ENCODE results near the gene NIPSNAP2. TPM values are rescaled to one million over a fixed set of nuclear protein-coding genes. Genes with fewer than 3 reads are reported as not detected.

NIPSNAP2 gene
- total and polyA plus RNA-seq, 2 of the 13 experiments (the other 11 are each of a cell fraction or from before 2014, with no cell fraction given) = 40.3 to 61.5 TPM

DNA sequence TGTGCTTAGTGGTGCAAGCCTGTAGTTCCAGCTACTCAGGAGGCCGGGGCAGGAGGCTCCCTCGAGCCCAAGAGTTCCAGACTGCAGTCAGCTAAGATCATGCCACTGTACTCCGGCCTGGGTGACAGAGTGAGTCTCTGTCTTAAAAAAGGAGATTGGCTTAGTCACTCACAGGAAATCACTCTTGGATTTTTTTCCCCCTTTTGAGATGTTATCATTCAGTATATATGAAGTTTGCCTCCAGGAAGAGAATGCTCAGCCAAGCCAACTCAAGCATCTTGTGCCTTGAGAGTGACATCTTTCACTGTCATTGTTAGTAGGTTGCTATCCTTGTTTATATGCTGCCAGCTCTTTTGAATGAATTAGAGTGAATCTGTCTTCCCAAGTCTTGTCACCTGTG is 28.0 kb downstream of the NIPSNAP2 start:
- ATAC-seq (no peak), DNase-seq (ENCODE audit: low spot score) (no peak), FAIRE-seq (no peak)
- intact Hi-C loops (cut with micrococcal nuclease; ENCODE audit: unreplicated experiment) (no loop called here), in situ Hi-C loops (cut with HindIII; ENCODE audit: extremely low pct_ligation_motif_present, low pct_unique_long_range_greater_than_20kb) (no loop called here)
- H3K4me2 ChIP-seq (ENCODE audit: low read depth, low read length) = no peak overlapping the region
- no TSS peak for BruUV-seq (replicated peaks)
- H3K27ac ChIP-seq (ENCODE audit: extremely low read length, insufficient read depth, low read length) = no peak overlapping the region
- H2AFZ ChIP-seq (ENCODE audit: low read length) = no peak overlapping the region
- peaks cover 14% of the 10 kb centered on the region for H3K4me1 ChIP-seq (ENCODE audit: insufficient read depth, low read length)
- H3K9me3 ChIP-seq (ENCODE audit: low read length) = no peaks in the 10 kb centered on the region
- ChIA-PET CTCF (ENCODE audit: low intra/inter-chr PET ratio, low total read pairs) (no interaction called here), POLR2A (no interaction called here)
- no peaks in the 10 kb centered on the region for H4K20me1 ChIP-seq (ENCODE audit: insufficient read depth, low read length)
- no peak overlapping the region for H3K4me3 ChIP-seq (replicated peaks in 1 of 3; ENCODE audit: insufficient read depth in 1 of 3, low read depth in 2 of 3, low read length in 3 of 3)
- TF ChIP-seq RFXANK (CRISPR knock-in tag; IDR thresholded peaks at IDR 0.05) = no peak
- no peak for TF ChIP-seq TBL1XR1 (IDR thresholded peaks at IDR 0.05; ENCODE audit: borderline replicate concordance, low read length, partially characterized antibody)
- TF ChIP-seq, protein P1, sequence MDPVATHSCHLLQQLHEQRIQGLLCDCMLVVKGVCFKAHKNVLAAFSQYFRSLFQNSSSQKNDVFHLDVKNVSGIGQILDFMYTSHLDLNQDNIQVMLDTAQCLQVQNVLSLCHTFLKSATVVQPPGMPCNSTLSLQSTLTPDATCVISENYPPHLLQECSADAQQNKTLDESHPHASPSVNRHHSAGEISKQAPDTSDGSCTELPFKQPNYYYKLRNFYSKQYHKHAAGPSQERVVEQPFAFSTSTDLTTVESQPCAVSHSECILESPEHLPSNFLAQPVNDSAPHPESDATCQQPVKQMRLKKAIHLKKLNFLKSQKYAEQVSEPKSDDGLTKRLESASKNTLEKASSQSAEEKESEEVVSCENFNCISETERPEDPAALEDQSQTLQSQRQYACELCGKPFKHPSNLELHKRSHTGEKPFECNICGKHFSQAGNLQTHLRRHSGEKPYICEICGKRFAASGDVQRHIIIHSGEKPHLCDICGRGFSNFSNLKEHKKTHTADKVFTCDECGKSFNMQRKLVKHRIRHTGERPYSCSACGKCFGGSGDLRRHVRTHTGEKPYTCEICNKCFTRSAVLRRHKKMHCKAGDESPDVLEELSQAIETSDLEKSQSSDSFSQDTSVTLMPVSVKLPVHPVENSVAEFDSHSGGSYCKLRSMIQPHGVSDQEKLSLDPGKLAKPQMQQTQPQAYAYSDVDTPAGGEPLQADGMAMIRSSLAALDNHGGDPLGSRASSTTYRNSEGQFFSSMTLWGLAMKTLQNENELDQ (CRISPR knock-in tag; IDR thresholded peaks at IDR 0.05; ENCODE audit: borderline replicate concordance) = no peak
- no peak for TF ChIP-seq ZNF790 (CRISPR knock-in tag; IDR thresholded peaks at IDR 0.05; ENCODE audit: borderline replicate concordance)
- TF ChIP-seq, protein P2, sequence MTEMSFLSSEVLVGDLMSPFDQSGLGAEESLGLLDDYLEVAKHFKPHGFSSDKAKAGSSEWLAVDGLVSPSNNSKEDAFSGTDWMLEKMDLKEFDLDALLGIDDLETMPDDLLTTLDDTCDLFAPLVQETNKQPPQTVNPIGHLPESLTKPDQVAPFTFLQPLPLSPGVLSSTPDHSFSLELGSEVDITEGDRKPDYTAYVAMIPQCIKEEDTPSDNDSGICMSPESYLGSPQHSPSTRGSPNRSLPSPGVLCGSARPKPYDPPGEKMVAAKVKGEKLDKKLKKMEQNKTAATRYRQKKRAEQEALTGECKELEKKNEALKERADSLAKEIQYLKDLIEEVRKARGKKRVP (CRISPR knock-in tag; IDR thresholded peaks at IDR 0.05) = no peak
- no peak for TF ChIP-seq XRCC5 (optimal IDR thresholded peaks at IDR 0.05; ENCODE audit: low read length)
- TF ChIP-seq TMF1 (CRISPR knock-in tag; IDR thresholded peaks at IDR 0.05; ENCODE audit: low read depth) = no peak
- TF ChIP-seq, protein P3, sequence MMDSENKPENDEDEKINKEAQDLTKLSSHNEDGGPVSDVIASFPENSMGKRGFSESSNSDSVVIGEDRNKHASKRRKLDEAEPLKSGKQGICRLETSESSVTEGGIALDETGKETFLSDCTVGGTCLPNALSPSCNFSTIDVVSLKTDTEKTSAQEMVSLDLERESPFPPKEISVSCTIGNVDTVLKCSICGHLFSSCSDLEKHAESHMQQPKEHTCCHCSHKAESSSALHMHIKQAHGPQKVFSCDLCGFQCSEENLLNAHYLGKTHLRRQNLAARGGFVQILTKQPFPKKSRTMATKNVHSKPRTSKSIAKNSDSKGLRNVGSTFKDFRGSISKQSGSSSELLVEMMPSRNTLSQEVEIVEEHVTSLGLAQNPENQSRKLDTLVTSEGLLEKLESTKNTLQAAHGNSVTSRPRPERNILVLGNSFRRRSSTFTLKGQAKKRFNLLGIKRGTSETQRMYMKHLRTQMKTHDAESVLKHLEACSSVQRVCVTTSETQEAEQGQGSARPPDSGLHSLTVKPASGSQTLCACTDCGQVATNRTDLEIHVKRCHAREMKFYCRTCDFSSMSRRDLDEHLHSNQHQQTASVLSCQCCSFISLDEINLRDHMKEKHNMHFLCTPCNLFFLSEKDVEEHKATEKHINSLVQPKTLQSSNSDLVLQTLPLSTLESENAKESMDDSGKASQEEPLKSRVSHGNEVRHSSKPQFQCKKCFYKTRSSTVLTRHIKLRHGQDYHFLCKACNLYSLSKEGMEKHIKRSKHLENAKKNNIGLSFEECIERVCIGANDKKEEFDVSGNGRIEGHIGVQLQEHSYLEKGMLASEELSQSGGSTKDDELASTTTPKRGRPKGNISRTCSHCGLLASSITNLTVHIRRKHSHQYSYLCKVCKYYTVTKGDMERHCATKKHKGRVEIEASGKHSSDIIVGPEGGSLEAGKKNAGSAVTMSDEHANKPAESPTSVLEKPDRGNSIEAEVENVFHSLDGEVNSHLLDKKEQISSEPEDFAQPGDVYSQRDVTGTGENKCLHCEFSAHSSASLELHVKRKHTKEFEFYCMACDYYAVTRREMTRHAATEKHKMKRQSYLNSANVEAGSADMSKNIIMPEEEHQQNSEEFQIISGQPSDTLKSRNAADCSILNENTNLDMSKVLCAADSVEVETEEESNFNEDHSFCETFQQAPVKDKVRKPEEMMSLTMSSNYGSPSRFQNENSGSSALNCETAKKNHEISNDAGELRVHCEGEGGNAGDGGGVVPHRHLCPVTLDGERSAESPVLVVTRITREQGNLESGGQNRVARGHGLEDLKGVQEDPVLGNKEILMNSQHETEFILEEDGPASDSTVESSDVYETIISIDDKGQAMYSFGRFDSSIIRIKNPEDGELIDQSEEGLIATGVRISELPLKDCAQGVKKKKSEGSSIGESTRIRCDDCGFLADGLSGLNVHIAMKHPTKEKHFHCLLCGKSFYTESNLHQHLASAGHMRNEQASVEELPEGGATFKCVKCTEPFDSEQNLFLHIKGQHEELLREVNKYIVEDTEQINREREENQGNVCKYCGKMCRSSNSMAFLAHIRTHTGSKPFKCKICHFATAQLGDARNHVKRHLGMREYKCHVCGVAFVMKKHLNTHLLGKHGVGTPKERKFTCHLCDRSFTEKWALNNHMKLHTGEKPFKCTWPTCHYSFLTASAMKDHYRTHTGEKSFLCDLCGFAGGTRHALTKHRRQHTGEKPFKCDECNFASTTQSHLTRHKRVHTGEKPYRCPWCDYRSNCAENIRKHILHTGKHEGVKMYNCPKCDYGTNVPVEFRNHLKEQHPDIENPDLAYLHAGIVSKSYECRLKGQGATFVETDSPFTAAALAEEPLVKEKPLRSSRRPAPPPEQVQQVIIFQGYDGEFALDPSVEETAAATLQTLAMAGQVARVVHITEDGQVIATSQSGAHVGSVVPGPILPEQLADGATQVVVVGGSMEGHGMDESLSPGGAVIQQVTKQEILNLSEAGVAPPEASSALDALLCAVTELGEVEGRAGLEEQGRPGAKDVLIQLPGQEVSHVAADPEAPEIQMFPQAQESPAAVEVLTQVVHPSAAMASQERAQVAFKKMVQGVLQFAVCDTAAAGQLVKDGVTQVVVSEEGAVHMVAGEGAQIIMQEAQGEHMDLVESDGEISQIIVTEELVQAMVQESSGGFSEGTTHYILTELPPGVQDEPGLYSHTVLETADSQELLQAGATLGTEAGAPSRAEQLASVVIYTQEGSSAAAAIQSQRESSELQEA (CRISPR knock-in tag; IDR thresholded peaks at IDR 0.05; ENCODE audit: not compliant biosample characterization) = no peak
- no peak for TF ChIP-seq POLR2A (IDR thresholded peaks at IDR 0.05; ENCODE audit: insufficient read depth in 1 of 2, low read depth in 2 of 2, low read length in 2 of 2)
- TF ChIP-seq MAF1 (CRISPR knock-in tag; IDR thresholded peaks at IDR 0.05; ENCODE audit: borderline replicate concordance) = no peak
- TF ChIP-seq CBX1 (IDR thresholded peaks at IDR 0.05; ENCODE audit: low read depth) = no peak
- TF ChIP-seq FOXJ3 (CRISPR knock-in tag; IDR thresholded peaks at IDR 0.05; ENCODE audit: borderline replicate concordance) = no peak
- TF ChIP-seq HOXA9 (CRISPR knock-in tag; IDR thresholded peaks at IDR 0.05; ENCODE audit: borderline replicate concordance) = no peak
- no peak for TF ChIP-seq THAP11 (CRISPR knock-in tag; IDR thresholded peaks at IDR 0.05)
- peaks cover 4 to 16% of the 10 kb centered on the region in 2 experiments; a peak in 3 of 5 replicates for H3K36me3 ChIP-seq (replicated peaks in 1 of 2; ENCODE audit: control insufficient read depth in 1 of 2, insufficient read depth in 2 of 2, low read length in 2 of 2)
- no peak overlapping the region for H3K9ac ChIP-seq (ENCODE audit: insufficient read depth, low read depth, low read length)
- no peaks in the 10 kb centered on the region for H3K79me2 ChIP-seq (ENCODE audit: insufficient read depth, low read length)
- WGBS (ENCODE audit: low lambda C conversion rate) = 100% methylated on average over 3 of the region's 3 CpGs
- H3K27me3 ChIP-seq (ENCODE audit: control insufficient read depth in 1 of 2, insufficient read depth in 2 of 2, low read length in 2 of 2) = no peaks in the 10 kb centered on the region
